Esophagus (tissue), 2 donors: ENCODE results near the gene CCDC187. TPM values are rescaled to one million over a fixed set of nuclear protein-coding genes. Genes with fewer than 3 reads are reported as not detected.

ENCODE experiments used
- H3K27ac ChIP-seq, 2 donors: one replicate each; pipeline ENCODE4 v1.5.1; 2013; ENCODE audit warnings: low read depth in 2 of 2, mild to moderate bottlenecking in 2 of 2, inconsistent platforms in 1 of 2, low read length in 1 of 2, moderate library complexity in 1 of 2
- H3K27me3 ChIP-seq, 2 donors: one replicate each; pipeline ENCODE4 v1.6.1; 2013; ENCODE audit warnings: low read length in 2 of 2, control low read depth in 1 of 2, mild to moderate bottlenecking in 1 of 2; ENCODE audit not compliant: insufficient read depth in 2 of 2, control insufficient read depth in 1 of 2
- H3K36me3 ChIP-seq, 2 donors: one replicate each; pipeline ENCODE4 v1.6.1; 2013; ENCODE audit warnings: low read length in 1 of 2; ENCODE audit not compliant: control insufficient read depth in 2 of 2, insufficient read depth in 2 of 2
- H3K4me1 ChIP-seq, 2 donors: one replicate each; pipeline ENCODE4 v1.6.1; 2013; ENCODE audit warnings: low read length in 1 of 2; ENCODE audit not compliant: control insufficient read depth in 2 of 2, insufficient read depth in 2 of 2
- H3K4me3 ChIP-seq, 2 donors: one replicate each; pipeline ENCODE4 v1.5.1; 2013; ENCODE audit warnings: low read length in 2 of 2, mild to moderate bottlenecking in 2 of 2, low read depth in 1 of 2, moderate library complexity in 1 of 2
- H3K9me3 ChIP-seq, 2 donors: one replicate each; pipeline ENCODE4 v1.6.1; 2013; ENCODE audit warnings: mild to moderate bottlenecking in 2 of 2, low read depth in 1 of 2, low read length in 1 of 2, moderate library complexity in 1 of 2; ENCODE audit not compliant: control insufficient read depth in 2 of 2, insufficient read depth in 1 of 2
- WGBS, 2 donors: extraction: QIAGEN DNeasy Blood & Tissue Kit; methylation state at CpG; one replicate each; pipeline ENCODE4 v1.1.7; 2013; 5-methylcytosine and 5-hydroxymethylcytosine counted together
- polyA plus RNA-seq, 2 donors: library from polyadenylated mRNA; stranded (reverse); fragments of 200-250 nt; gene quantifications; one replicate each; pipeline ENCODE4 v1.2.3, GENCODE V29; 2013
- donor health status: healthy with polysubstance abuse.
- donor health status: Bipolar disorder and iron deficiency.

CCDC187 gene
- polyA plus RNA-seq, 2 donors, result not detected

GRCh38 chr9:136265561-136266355, 38.1 kb downstream of the CCDC187 start:
- H3K36me3 ChIP-seq, result no peaks in the 10 kb centered on the region
- no peaks in the 10 kb centered on the region for H3K9me3 ChIP-seq
- no peak overlapping the region for H3K27ac ChIP-seq
- 86 to 91% methylated on average over 17 of the region's 17 CpGs for WGBS, 2 donors
- H3K4me3 ChIP-seq, result no peak overlapping the region
- no peaks in the 10 kb centered on the region for H3K27me3 ChIP-seq
- H3K4me1 ChIP-seq, result peaks cover 6% of the 10 kb centered on the region in 2 donors

GRCh38 chr9:136264441-136265405, 39.2 kb downstream of the CCDC187 start:
- no peak overlapping the region for H3K27ac ChIP-seq
- H3K4me1 ChIP-seq, result peaks cover 6% of the 10 kb centered on the region in 2 donors
- no peaks in the 10 kb centered on the region for H3K27me3 ChIP-seq
- no peak overlapping the region for H3K4me3 ChIP-seq
- WGBS, 2 donors, result 81 to 82% methylated on average over 24 of the region's 24 CpGs
- no peaks in the 10 kb centered on the region for H3K9me3 ChIP-seq
- no peaks in the 10 kb centered on the region for H3K36me3 ChIP-seq

GRCh38 chr9:136264031-136264430, 39.9 kb downstream of the CCDC187 start:
- peaks cover 6% of the 10 kb centered on the region in 2 donors for H3K4me1 ChIP-seq
- H3K27ac ChIP-seq, result no peak overlapping the region
- no peaks in the 10 kb centered on the region for H3K36me3 ChIP-seq
- WGBS, 2 donors, result 71 to 77% methylated on average over 19 of the region's 19 CpGs
- H3K27me3 ChIP-seq, result no peaks in the 10 kb centered on the region
- H3K9me3 ChIP-seq, result no peaks in the 10 kb centered on the region
- H3K4me3 ChIP-seq, result no peak overlapping the region

GRCh38 chr9:136262671-136263178, 41.2 kb downstream of the CCDC187 start:
- H3K36me3 ChIP-seq, result no peaks in the 10 kb centered on the region
- H3K27me3 ChIP-seq, result no peaks in the 10 kb centered on the region
- no peak overlapping the region for H3K4me3 ChIP-seq
- H3K27ac ChIP-seq, result no peak overlapping the region
- WGBS, 2 donors, result 93 to 100% methylated on average over 5 to 6 of the region's 6 CpGs
- H3K4me1 ChIP-seq, result peaks cover 5% of the 10 kb centered on the region in 2 donors
- H3K9me3 ChIP-seq, result no peaks in the 10 kb centered on the region

- WGBS, 2 donors, result 86% methylated on average over 28 of the region's 28 CpGs
- Histone ChIP-seq H3K4me1 (no peaks in the 10 kb centered on the region), H3K27me3 (no peaks in the 10 kb centered on the region), H3K4me3 (no peak overlapping the region), H3K27ac (no peak overlapping the region), H3K36me3 (no peaks in the 10 kb centered on the region), H3K9me3 (no peaks in the 10 kb centered on the region)
Measured at GRCh38 chr9:136261686-136262430, 42.0 kb downstream of the CCDC187 start.

- Histone ChIP-seq H3K4me1 (no peaks in the 10 kb centered on the region), H3K27ac (no peak overlapping the region), H3K36me3 (no peaks in the 10 kb centered on the region), H3K9me3 (no peaks in the 10 kb centered on the region), H3K4me3 (no peak overlapping the region), H3K27me3 (no peaks in the 10 kb centered on the region)
- 77 to 79% methylated on average over 20 of the region's 20 CpGs for WGBS, 2 donors
Measured at GRCh38 chr9:136260936-136261472, 42.9 kb downstream of the CCDC187 start.

- 76 to 80% methylated on average over 10 of the region's 10 CpGs for WGBS, 2 donors
- H3K4me3 ChIP-seq, result no peak overlapping the region
- H3K27ac ChIP-seq, result no peak overlapping the region
- H3K4me1 ChIP-seq, result no peaks in the 10 kb centered on the region
- no peaks in the 10 kb centered on the region for H3K36me3 ChIP-seq
- H3K27me3 ChIP-seq, result no peaks in the 10 kb centered on the region
- no peaks in the 10 kb centered on the region for H3K9me3 ChIP-seq
Measured at GRCh38 chr9:136260521-136260920, 43.4 kb downstream of the CCDC187 start.

GRCh38 chr9:136259836-136260235, 44.1 kb downstream of the CCDC187 start:
- no peak overlapping the region for H3K27ac ChIP-seq
- H3K4me3 ChIP-seq, result no peak overlapping the region

GRCh38 chr9:136259517-136259813, 44.4 kb downstream of the CCDC187 start:
- Histone ChIP-seq H3K4me3 (no peak overlapping the region), H3K27me3 (no peaks in the 10 kb centered on the region), H3K36me3 (no peaks in the 10 kb centered on the region), H3K27ac (no peak overlapping the region), H3K4me1 (no peaks in the 10 kb centered on the region), H3K9me3 (no peaks in the 10 kb centered on the region)
- WGBS, 2 donors, result 63 to 66% methylated on average over 4 of the region's 4 CpGs

More at GRCh38 chr9:136259836-136260235, 44.1 kb downstream of the CCDC187 start:
- no peaks in the 10 kb centered on the region for H3K9me3 ChIP-seq
- WGBS, 2 donors, result 86 to 92% methylated on average over 15 to 17 of the region's 17 CpGs
- no peaks in the 10 kb centered on the region for H3K36me3 ChIP-seq
- no peaks in the 10 kb centered on the region for H3K4me1 ChIP-seq
- no peaks in the 10 kb centered on the region for H3K27me3 ChIP-seq
